Gastroesophageal sphincter (tissue), 4 donors: ENCODE measurements around the gene MMRN2. TPM values are rescaled to one million over a fixed set of nuclear protein-coding genes. Genes with fewer than 3 reads are reported as not detected.
A peak's percentile ranks its signal among the peaks of the same experiment; 100 is the strongest.
"Not testable (repeated sequence)": the region's sequence is repeated elsewhere in the genome, so short reads cannot be mapped to it uniquely, and the experiment has no call there.

Experiments used
- ATAC-seq: fragments of 150-250 bp; one replicate; pipeline ENCODE4 v1.9.1; 2016; ENCODE audit warnings: mild to moderate bottlenecking, moderate library complexity
- H3K27ac ChIP-seq, 4 donors: fragments of 200-600 bp; sonication (generic) in 3 of 4; 1 replicate in 3 of 4; 2 replicates in 1 of 4; pipeline ENCODE4 v1.5.1; 2016 to 2019
- H3K27me3 ChIP-seq: fragments of 200-600 bp; sonication (generic); one replicate; pipeline ENCODE4 v1.5.1; 2019
- H3K36me3 ChIP-seq, 2 donors: fragments of 200-600 bp; sonication (generic); one replicate each; pipeline ENCODE4 v1.5.1; 2019; ENCODE audit warnings: control low read depth in 1 of 2
- H3K4me1 ChIP-seq, 3 donors: fragments of 200-600 bp; sonication (generic); 1 replicate in 2 of 3; 2 replicates in 1 of 3; pipeline ENCODE4 v1.5.1; 2016 to 2019; ENCODE audit warnings: control low read depth in 2 of 3
- H3K4me3 ChIP-seq, 2 donors: fragments of 200-600 bp; sonication (generic); one replicate each; pipeline ENCODE4 v1.5.1; 2019; ENCODE audit warnings: mild to moderate bottlenecking in 1 of 2, moderate library complexity in 1 of 2
- H3K9me3 ChIP-seq, 3 donors: fragments of 200-600 bp; sonication (generic); one replicate each; pipeline ENCODE4 v1.5.1; 2017 to 2019; ENCODE audit warnings: control low read depth in 2 of 3
- CTCF ChIP-seq, 4 experiments: fragments of 200-600 bp in 2 of 4; fragments of 450-650 bp in 2 of 4; sonication (generic) in 1 of 4; IDR thresholded peaks; one replicate each; pipeline ENCODE4 v1.5.1; 2017 to 2019; ENCODE audit warnings: antibody characterized with exemption in 4 of 4, mild to moderate bottlenecking in 2 of 4, moderate library complexity in 2 of 4
- EP300 ChIP-seq: sonication (generic); formaldehyde crosslinking; IDR thresholded peaks from one replicate; pipeline ENCODE4 v1.6.1; 2017; ENCODE audit warnings: antibody characterized with exemption, mild to moderate bottlenecking
- POLR2A ChIP-seq, 2 donors: fragments of 450-650 bp; IDR thresholded peaks; one replicate each; pipeline ENCODE4 v1.6.1; 2017; ENCODE audit warnings: antibody characterized with exemption in 2 of 2, mild to moderate bottlenecking in 2 of 2, moderate library complexity in 1 of 2
- POLR2AphosphoS5 ChIP-seq: sonication (generic); formaldehyde crosslinking; IDR thresholded peaks from one replicate; pipeline ENCODE4 v1.6.1; 2017; ENCODE audit warnings: antibody characterized with exemption
- WGBS, 2 donors: methylation state at CpG; one replicate each; pipeline ENCODE4 v1.1.5; 2018; ENCODE audit warnings: low coverage in 1 of 2; 5-methylcytosine and 5-hydroxymethylcytosine counted together
- total RNA-seq, 4 donors: library from RNA; depleted of rRNA; stranded (reverse); fragments of >200 nt; gene quantifications; one replicate each; pipeline ENCODE4 v1.1.0, GENCODE V29; 2016

MMRN2 gene
- total RNA-seq, 4 donors from 2014 or later: 18.5 to 77.7 (median 42.2) TPM

GRCh38 chr10:86979296-86979818 lies 21.9 kb upstream of the MMRN2 start:
- Histone ChIP-seq H3K27ac (peak overlapping the region in 3 of 4 donors; percentile 61 to 79 (median 76)), H3K9me3 (no peaks in the 10 kb centered on the region), H3K4me1 (peaks cover 4 to 43% (median 18%) of the 10 kb centered on the region in 3 donors), H3K4me3 (no peak overlapping the region), H3K27me3 (no peaks in the 10 kb centered on the region), H3K36me3 (no peaks in the 10 kb centered on the region)
- WGBS, 2 donors: 71 to 93% methylated on average over 2 of the region's 4 CpGs
- TF ChIP-seq POLR2A (IDR thresholded peaks at IDR 0.05) (no peak), POLR2AphosphoS5 (no peak), CTCF (IDR thresholded peaks at IDR 0.05) (no peak), EP300 (no peak)
- ATAC-seq: no peak

- WGBS, 2 donors: 61 to 74% methylated on average over 3 of the region's 3 CpGs
- H3K27me3 ChIP-seq, H3K4me3 ChIP-seq, H3K36me3 ChIP-seq, H3K9me3 ChIP-seq, ATAC-seq: not testable (repeated sequence)
- Histone ChIP-seq H3K4me1 (peaks cover 4 to 49% (median 18%) of the 10 kb centered on the region in 3 donors), H3K27ac (peak overlapping the region in 3 of 4 donors; percentile 61 to 79 (median 73))
Measured at GRCh38 chr10:86978457-86978856, 21.0 kb upstream of the MMRN2 start.

GRCh38 chr10:86976362-86977056 lies 19.1 kb upstream of the MMRN2 start:
- Histone ChIP-seq H3K4me1 (peaks cover 4 to 60% (median 22%) of the 10 kb centered on the region in 3 donors), H3K27me3 (no peaks in the 10 kb centered on the region), H3K27ac (no peak overlapping the region), H3K36me3 (no peaks in the 10 kb centered on the region), H3K4me3 (no peak overlapping the region), H3K9me3 (no peaks in the 10 kb centered on the region)
- ATAC-seq: no peak
- no peak for TF ChIP-seq EP300
- TF ChIP-seq CTCF (IDR thresholded peaks at IDR 0.05): no peak
- no peak for TF ChIP-seq POLR2AphosphoS5
- no peak for TF ChIP-seq POLR2A (IDR thresholded peaks at IDR 0.05)
- 94 to 100% methylated on average over 1 to 3 of the region's 5 CpGs for WGBS, 2 donors

- H3K4me1 ChIP-seq: peaks cover 0 to 55% (median 17%) of the 10 kb centered on the region in 3 donors
- TF ChIP-seq POLR2A (IDR thresholded peaks at IDR 0.05) (no peak), CTCF (IDR thresholded peaks at IDR 0.05) (no peak), EP300 (no peak), POLR2AphosphoS5 (no peak)
- no peaks in the 10 kb centered on the region for H3K9me3 ChIP-seq
- WGBS, 2 donors: 55 to 83% methylated on average over 3 to 7 of the region's 7 CpGs
- peak overlapping the region in 3 of 4 donors; percentile 22 to 99 (median 26) for H3K27ac ChIP-seq
- no peaks in the 10 kb centered on the region for H3K27me3 ChIP-seq
- ATAC-seq: no peak
- no peak overlapping the region for H3K4me3 ChIP-seq
- no peaks in the 10 kb centered on the region for H3K36me3 ChIP-seq
Measured at GRCh38 chr10:86974484-86974883, 17.1 kb upstream of the MMRN2 start.

- H3K27ac ChIP-seq: peak overlapping the region; percentile 95 to 99 (median 98)
- no peak for TF ChIP-seq EP300
- TF ChIP-seq CTCF (IDR thresholded peaks at IDR 0.05): no peak
- no peak for TF ChIP-seq POLR2A (IDR thresholded peaks at IDR 0.05)
- TF ChIP-seq POLR2AphosphoS5: no peak
- H3K9me3 ChIP-seq: no peaks in the 10 kb centered on the region
- ATAC-seq: no peak
- H3K27me3 ChIP-seq: no peaks in the 10 kb centered on the region
- whole genome bisulfite sequencing, 2 donors: 88 to 94% methylated on average over 6 of the region's 11 CpGs
- no peaks in the 10 kb centered on the region for H3K36me3 ChIP-seq
- peaks cover 0 to 57% (median 17%) of the 10 kb centered on the region in 3 donors for H3K4me1 ChIP-seq
- no peak overlapping the region for H3K4me3 ChIP-seq
Measured at GRCh38 chr10:86972613-86973380, 15.4 kb upstream of the MMRN2 start.
